ENCODE data around the gene HMGXB4. TPM values are rescaled to one million over a fixed set of nuclear protein-coding genes. Genes with fewer than 3 reads are reported as not detected.

HMGXB4 gene
- total and polyA plus RNA-seq, 4 donors = 4.0 to 9.9 (median 7.5) TPM

DNA sequence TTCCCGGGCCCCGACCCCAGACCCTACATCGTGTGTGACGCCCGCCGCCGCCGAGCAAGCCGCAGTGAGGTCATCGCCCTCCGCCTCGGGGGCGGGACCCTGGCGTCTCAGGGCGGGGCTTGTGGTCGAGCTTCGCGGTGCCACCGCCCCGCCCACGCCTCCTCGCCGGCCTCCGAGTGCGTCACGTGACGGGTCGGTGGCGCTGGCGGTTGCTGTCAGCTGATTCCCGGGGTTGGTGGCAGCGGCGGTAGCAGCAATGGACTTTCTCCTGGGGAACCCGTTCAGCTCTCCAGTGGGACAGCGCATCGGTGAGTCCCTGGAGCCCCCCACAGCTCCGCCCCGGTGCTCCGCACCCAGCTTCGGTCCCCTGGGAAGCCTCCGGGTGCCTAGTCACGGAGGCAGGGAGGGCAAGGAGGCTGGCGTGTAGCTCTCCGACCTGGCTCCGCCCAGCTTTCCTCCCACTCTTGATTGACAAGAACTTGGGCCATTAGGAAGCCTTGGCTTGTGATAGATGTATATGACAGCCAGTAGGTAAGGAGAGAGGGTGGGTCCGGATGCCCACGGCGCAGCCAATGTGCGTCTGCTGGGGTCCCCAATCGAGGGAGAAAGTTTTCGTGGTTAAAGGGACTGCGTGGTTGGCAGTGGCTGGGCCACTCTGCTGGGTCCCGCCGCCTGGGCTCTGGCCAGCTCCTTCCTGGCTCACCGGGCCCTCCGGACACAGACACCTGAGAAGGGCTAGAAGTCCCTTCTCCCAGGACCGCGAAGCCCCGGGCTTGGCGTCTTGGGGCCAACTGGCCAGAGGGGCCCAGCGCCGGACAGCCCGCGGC, 42.6 kb downstream of the HMGXB4 start, which contains the start of gene TOM1:
Gene TOM1, plus strand, starts transcription at position 222 of the 827 bp plus-strand sequence. Its CDS starts 35 bp downstream, at position 257.
- H3K27me3 ChIP-seq (ENCODE audit: control insufficient read depth in 4 of 4, insufficient read depth in 4 of 4, low read length in 3 of 4) = no peaks in the 10 kb centered on the region
- no peaks in the 10 kb centered on the region for H3K9me3 ChIP-seq (ENCODE audit: control insufficient read depth in 4 of 4, low read length in 3 of 4)
- TF ChIP-seq, protein P1, sequence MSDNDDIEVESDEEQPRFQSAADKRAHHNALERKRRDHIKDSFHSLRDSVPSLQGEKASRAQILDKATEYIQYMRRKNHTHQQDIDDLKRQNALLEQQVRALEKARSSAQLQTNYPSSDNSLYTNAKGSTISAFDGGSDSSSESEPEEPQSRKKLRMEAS (IDR thresholded peaks at IDR 0.05) = no peak
- TF ChIP-seq SP1 (IDR thresholded peaks at IDR 0.05) (peak; percentile 97), RAD21 (IDR thresholded peaks at IDR 0.05) (no peak), RXRA (IDR thresholded peaks at IDR 0.05) (peak; percentile 3 to 35), TAF1 (conservative IDR thresholded peaks at IDR 0.05) (peak; percentile 7), FOXA1 (IDR thresholded peaks at IDR 0.05) (peak; percentile 6), JUND (IDR thresholded peaks at IDR 0.05) (peak in 1 of 2 donors; percentile 72), EGR1 (IDR thresholded peaks at IDR 0.05; ENCODE audit: low read depth in 2 of 2) (peak; percentile 95 to 98), GABPA (IDR thresholded peaks at IDR 0.05 in 1 of 2, conservative IDR thresholded peaks at IDR 0.05 in 1 of 2) (peak; percentile 38 to 77), NR2F2 (IDR thresholded peaks at IDR 0.05) (no peak), YY1 (IDR thresholded peaks at IDR 0.05) (peak; percentile 82), HNF4A (conservative IDR thresholded peaks at IDR 0.05) (peak in 1 of 2 donors; percentile 21), FOXA2 (IDR thresholded peaks at IDR 0.05) (no peak), HNF4G (IDR thresholded peaks at IDR 0.05) (no peak)
- TF ChIP-seq, protein P2, sequence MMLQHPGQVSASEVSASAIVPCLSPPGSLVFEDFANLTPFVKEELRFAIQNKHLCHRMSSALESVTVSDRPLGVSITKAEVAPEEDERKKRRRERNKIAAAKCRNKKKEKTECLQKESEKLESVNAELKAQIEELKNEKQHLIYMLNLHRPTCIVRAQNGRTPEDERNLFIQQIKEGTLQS (IDR thresholded peaks at IDR 0.05) = no peak
- TF ChIP-seq, protein P3, sequence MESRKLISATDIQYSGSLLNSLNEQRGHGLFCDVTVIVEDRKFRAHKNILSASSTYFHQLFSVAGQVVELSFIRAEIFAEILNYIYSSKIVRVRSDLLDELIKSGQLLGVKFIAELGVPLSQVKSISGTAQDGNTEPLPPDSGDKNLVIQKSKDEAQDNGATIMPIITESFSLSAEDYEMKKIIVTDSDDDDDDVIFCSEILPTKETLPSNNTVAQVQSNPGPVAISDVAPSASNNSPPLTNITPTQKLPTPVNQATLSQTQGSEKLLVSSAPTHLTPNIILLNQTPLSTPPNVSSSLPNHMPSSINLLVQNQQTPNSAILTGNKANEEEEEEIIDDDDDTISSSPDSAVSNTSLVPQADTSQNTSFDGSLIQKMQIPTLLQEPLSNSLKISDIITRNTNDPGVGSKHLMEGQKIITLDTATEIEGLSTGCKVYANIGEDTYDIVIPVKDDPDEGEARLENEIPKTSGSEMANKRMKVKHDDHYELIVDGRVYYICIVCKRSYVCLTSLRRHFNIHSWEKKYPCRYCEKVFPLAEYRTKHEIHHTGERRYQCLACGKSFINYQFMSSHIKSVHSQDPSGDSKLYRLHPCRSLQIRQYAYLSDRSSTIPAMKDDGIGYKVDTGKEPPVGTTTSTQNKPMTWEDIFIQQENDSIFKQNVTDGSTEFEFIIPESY (IDR thresholded peaks at IDR 0.05) = peak; percentile 30
- TF ChIP-seq, protein P4, sequence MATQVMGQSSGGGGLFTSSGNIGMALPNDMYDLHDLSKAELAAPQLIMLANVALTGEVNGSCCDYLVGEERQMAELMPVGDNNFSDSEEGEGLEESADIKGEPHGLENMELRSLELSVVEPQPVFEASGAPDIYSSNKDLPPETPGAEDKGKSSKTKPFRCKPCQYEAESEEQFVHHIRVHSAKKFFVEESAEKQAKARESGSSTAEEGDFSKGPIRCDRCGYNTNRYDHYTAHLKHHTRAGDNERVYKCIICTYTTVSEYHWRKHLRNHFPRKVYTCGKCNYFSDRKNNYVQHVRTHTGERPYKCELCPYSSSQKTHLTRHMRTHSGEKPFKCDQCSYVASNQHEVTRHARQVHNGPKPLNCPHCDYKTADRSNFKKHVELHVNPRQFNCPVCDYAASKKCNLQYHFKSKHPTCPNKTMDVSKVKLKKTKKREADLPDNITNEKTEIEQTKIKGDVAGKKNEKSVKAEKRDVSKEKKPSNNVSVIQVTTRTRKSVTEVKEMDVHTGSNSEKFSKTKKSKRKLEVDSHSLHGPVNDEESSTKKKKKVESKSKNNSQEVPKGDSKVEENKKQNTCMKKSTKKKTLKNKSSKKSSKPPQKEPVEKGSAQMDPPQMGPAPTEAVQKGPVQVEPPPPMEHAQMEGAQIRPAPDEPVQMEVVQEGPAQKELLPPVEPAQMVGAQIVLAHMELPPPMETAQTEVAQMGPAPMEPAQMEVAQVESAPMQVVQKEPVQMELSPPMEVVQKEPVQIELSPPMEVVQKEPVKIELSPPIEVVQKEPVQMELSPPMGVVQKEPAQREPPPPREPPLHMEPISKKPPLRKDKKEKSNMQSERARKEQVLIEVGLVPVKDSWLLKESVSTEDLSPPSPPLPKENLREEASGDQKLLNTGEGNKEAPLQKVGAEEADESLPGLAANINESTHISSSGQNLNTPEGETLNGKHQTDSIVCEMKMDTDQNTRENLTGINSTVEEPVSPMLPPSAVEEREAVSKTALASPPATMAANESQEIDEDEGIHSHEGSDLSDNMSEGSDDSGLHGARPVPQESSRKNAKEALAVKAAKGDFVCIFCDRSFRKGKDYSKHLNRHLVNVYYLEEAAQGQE (IDR thresholded peaks at IDR 0.05) = peak; percentile 69
- TF ChIP-seq, protein P5, sequence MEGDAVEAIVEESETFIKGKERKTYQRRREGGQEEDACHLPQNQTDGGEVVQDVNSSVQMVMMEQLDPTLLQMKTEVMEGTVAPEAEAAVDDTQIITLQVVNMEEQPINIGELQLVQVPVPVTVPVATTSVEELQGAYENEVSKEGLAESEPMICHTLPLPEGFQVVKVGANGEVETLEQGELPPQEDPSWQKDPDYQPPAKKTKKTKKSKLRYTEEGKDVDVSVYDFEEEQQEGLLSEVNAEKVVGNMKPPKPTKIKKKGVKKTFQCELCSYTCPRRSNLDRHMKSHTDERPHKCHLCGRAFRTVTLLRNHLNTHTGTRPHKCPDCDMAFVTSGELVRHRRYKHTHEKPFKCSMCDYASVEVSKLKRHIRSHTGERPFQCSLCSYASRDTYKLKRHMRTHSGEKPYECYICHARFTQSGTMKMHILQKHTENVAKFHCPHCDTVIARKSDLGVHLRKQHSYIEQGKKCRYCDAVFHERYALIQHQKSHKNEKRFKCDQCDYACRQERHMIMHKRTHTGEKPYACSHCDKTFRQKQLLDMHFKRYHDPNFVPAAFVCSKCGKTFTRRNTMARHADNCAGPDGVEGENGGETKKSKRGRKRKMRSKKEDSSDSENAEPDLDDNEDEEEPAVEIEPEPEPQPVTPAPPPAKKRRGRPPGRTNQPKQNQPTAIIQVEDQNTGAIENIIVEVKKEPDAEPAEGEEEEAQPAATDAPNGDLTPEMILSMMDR (IDR thresholded peaks at IDR 0.05; ENCODE audit: low read depth, low read length, missing input control) = no peak
- peaks cover 0 to 4% (median 2%) of the 10 kb centered on the region in 4 donors for H3K36me3 ChIP-seq (ENCODE audit: control insufficient read depth in 4 of 4, insufficient read depth in 3 of 4, low read depth in 1 of 4, low read length in 3 of 4)
- H3K4me1 ChIP-seq (ENCODE audit: control insufficient read depth in 4 of 4, insufficient read depth in 4 of 4, low read length in 3 of 4) = peaks cover 0 to 28% (median 16%) of the 10 kb centered on the region in 4 donors
- peak within 1 kb of the TSS; percentile 79 to 99 (median 81) for H3K4me3 ChIP-seq (ENCODE audit: low read depth in 1 of 3, low read length in 3 of 3)
- DNase-seq (ENCODE audit: low spot score) = peak; percentile 97
- H3K27ac ChIP-seq (ENCODE audit: low read depth in 1 of 2, low read length in 2 of 2) = peak within 1 kb of the TSS; percentile 98 to 99
- peak within 1 kb of the TSS; percentile 81 to 86 for H3K9ac ChIP-seq (ENCODE audit: low read depth in 1 of 2, low read length in 2 of 2)
- WGBS = under 1% methylated on average over 64 of the region's 64 CpGs

Measured in liver (tissue), 9 donors.